Caco-2 (cell line): Measurements from ENCODE around the gene HNRNPDL. TPM values are rescaled to one million over a fixed set of nuclear protein-coding genes. Genes with fewer than 3 reads are reported as not detected.

Experiments
- BruUV-seq: library from RNA; stranded (reverse); fragments of 400-500 nt; replicated peaks from 2 replicates; lab custom pipeline; 2021; lab: Mats Ljungman, UMichigan
- CTCF ChIA-PET: fragments of 300-600 bp; sonication (Branson Sonifier 250); formaldehyde crosslinking; loops from one replicate; lab custom pipeline; 2022; ENCODE audit warnings: antibody characterized with exemption; lab: Charles Lee
- POLR2A ChIA-PET: fragments of 300-600 bp; sonication (Branson Sonifier 250); formaldehyde crosslinking; loops from one replicate; lab custom pipeline; 2022; ENCODE audit warnings: antibody characterized with exemption; lab: Charles Lee
- DNase-seq, 2 experiments: peaks; one replicate each; pipeline versions ENCODE4 v3.0.0 to v3.0.0-alpha.2; 2020 to 2022
- H3K27me3 ChIP-seq: replicated peaks from 2 replicates; pipeline ENCODE4 v1.6.0; 2011; ENCODE audit warnings: low read length; ENCODE audit not compliant: control insufficient read depth, insufficient read depth
- H3K36me3 ChIP-seq: 2 replicates; pipeline ENCODE4 v1.5.1; 2011; ENCODE audit warnings: low read length; ENCODE audit not compliant: control insufficient read depth, insufficient read depth
- H3K4me1 ChIP-seq: fragments of 250-450 bp; sonication (Bioruptor Pico); 2 replicates; pipeline ENCODE4 v1.5.1; 2020; ENCODE audit warnings: mild to moderate bottlenecking
- H3K4me3 ChIP-seq: 2 replicates; pipeline ENCODE4 v1.5.1; 2011; ENCODE audit warnings: low read depth, mild to moderate bottlenecking, control low read depth, low read length
- H3K9me3 ChIP-seq: fragments of 250-450 bp; sonication (Bioruptor Pico); 2 replicates; pipeline ENCODE4 v1.5.1; 2020; ENCODE audit warnings: mild to moderate bottlenecking, moderate library complexity
- H3K27ac Mint-ChIP-seq: one replicate; pipeline ENCODE4 v1.8.0; 2022; ENCODE audit warnings: mixed read lengths; ENCODE audit not compliant: unreplicated experiment
- H3K27me3 Mint-ChIP-seq: one replicate; pipeline ENCODE4 v1.8.0; 2022; ENCODE audit warnings: mixed read lengths; ENCODE audit not compliant: insufficient read depth, unreplicated experiment
- H3K36me3 Mint-ChIP-seq: one replicate; pipeline ENCODE4 v1.8.0; 2022; ENCODE audit warnings: mild to moderate bottlenecking, mixed read lengths; ENCODE audit not compliant: insufficient read depth, unreplicated experiment
- H3K4me1 Mint-ChIP-seq: one replicate; pipeline ENCODE4 v1.8.0; 2022; ENCODE audit warnings: low read depth, mixed read lengths; ENCODE audit not compliant: unreplicated experiment
- H3K4me3 Mint-ChIP-seq: one replicate; pipeline ENCODE4 v1.8.0; 2022; ENCODE audit warnings: mild to moderate bottlenecking, moderate library complexity, mixed read lengths; ENCODE audit not compliant: unreplicated experiment
- H3K9me3 Mint-ChIP-seq: one replicate; pipeline ENCODE4 v1.8.0; 2022; ENCODE audit warnings: mixed read lengths; ENCODE audit not compliant: unreplicated experiment
- CTCF ChIP-seq, 2 experiments: fragments of 200-600 bp in 1 of 2; IDR thresholded peaks; 1 replicate in 1 of 2; 2 replicates in 1 of 2; pipeline versions ENCODE4 v1.5.1 to v1.8.0; 2011 to 2022; ENCODE audit warnings: antibody characterized with exemption in 1 of 2, control low read depth in 1 of 2, inconsistent platforms in 1 of 2, low read depth in 1 of 2, low read length in 1 of 2, mild to moderate bottlenecking in 1 of 2, moderate library complexity in 1 of 2; ENCODE audit not compliant: insufficient read depth in 1 of 2, severe bottlenecking in 1 of 2, unreplicated experiment in 1 of 2
- intact Hi-C: fragments of 100-400 bp; cut with micrococcal nuclease; formaldehyde crosslinking; loops from one replicate; pipeline ENCODE4 v1.10.0; 2022; ENCODE audit not compliant: unreplicated experiment
- total RNA-seq: library from RNA; stranded (reverse); gene quantifications from 2 replicates; pipeline ENCODE4 v1.2.3, GENCODE V29; 2022

The HNRNPDL gene
- total RNA-seq, 1 experiment from 2014 or later = 341 TPM

GRCh38 chr4:82429728-82430192 lies 502 bp downstream of the HNRNPDL start:
- H3K36me3 Mint-ChIP-seq = peaks cover 77% of the 10 kb centered on the region
- CTCF ChIA-PET = interaction anchor here (0.6 to 1.5 kb wide), 4 partner anchors 10 to 56 kb away, joined by 3 to 12 read pairs (median 4); partner anchors contain the start of gene HNRNPD

GRCh38 chr4:82428969-82429727 lies 1.1 kb downstream of the HNRNPDL start:
- Histone ChIP-seq H3K4me1 (peaks cover 11% of the 10 kb centered on the region), H3K36me3 (peaks cover 3% of the 10 kb centered on the region), H3K27me3 (no peaks in the 10 kb centered on the region), H3K4me3 (peak overlapping the region; percentile 98), H3K9me3 (no peaks in the 10 kb centered on the region)
- POLR2A ChIA-PET = interaction anchor here (0.5 to 2.5 kb wide), 15 partner anchors 9 to 471 kb away, joined by 3 to 59 read pairs (median 3); partner anchors contain the start of genes HNRNPD and THAP9
- Mint-ChIP-seq H3K27ac (peak overlapping the region; percentile 99), H3K4me1 (peaks cover 7% of the 10 kb centered on the region), H3K4me3 (peak overlapping the region; percentile 89), H3K36me3 (peaks cover 77% of the 10 kb centered on the region), H3K9me3 (no peaks in the 10 kb centered on the region), H3K27me3 (no peaks in the 10 kb centered on the region)
- CTCF ChIA-PET = interaction anchor here (0.6 to 1.5 kb wide), 5 partner anchors 9 to 172 kb away, joined by 3 to 12 read pairs (median 4); partner anchors contain the start of gene HNRNPD
- BruUV-seq = no TSS peak
- TF ChIP-seq CTCF (IDR thresholded peaks at IDR 0.05; ENCODE audit: insufficient read depth in 1 of 2, low read depth in 1 of 2, low read length in 1 of 2, severe bottlenecking in 1 of 2, unreplicated experiment in 1 of 2) = peak; percentile 51 to 93
- intact Hi-C loops = loop anchor here (1.0 kb wide), 1 partner anchor 55 kb away; no protein-coding TSS in a partner anchor
- DNase-seq = peak; percentile 89 to 96

More at GRCh38 chr4:82429728-82430192, 502 bp downstream of the HNRNPDL start:
- Histone ChIP-seq H3K4me1 (peaks cover 11% of the 10 kb centered on the region), H3K9me3 (no peaks in the 10 kb centered on the region), H3K4me3 (peak overlapping the region; percentile 98), H3K36me3 (peaks cover 1% of the 10 kb centered on the region), H3K27me3 (no peaks in the 10 kb centered on the region)
- peak in 1 of 2 experiments; percentile 59 for DNase-seq
- intact Hi-C loops = loop anchor here (1.0 kb wide), 1 partner anchor 55 kb away; no protein-coding TSS in a partner anchor
- Mint-ChIP-seq H3K27ac (peak overlapping the region; percentile 99), H3K4me1 (peaks cover 7% of the 10 kb centered on the region), H3K27me3 (no peaks in the 10 kb centered on the region), H3K9me3 (no peaks in the 10 kb centered on the region), H3K4me3 (peak overlapping the region; percentile 89)
- POLR2A ChIA-PET = interaction anchor here (0.5 to 2.5 kb wide), 11 partner anchors 8 to 471 kb away, joined by 3 to 59 read pairs (median 3); partner anchors contain the start of genes HNRNPD and THAP9
- no TSS peak for BruUV-seq
- no peak for TF ChIP-seq CTCF (IDR thresholded peaks at IDR 0.05; ENCODE audit: insufficient read depth in 1 of 2, low read depth in 1 of 2, low read length in 1 of 2, severe bottlenecking in 1 of 2, unreplicated experiment in 1 of 2)

GRCh38 chr4:82428526-82428968 lies 1.7 kb downstream of the HNRNPDL start:
- H3K27ac Mint-ChIP-seq = peak overlapping the region; percentile 99
- H3K4me1 ChIP-seq = peaks cover 11% of the 10 kb centered on the region
- peak overlapping the region; percentile 89 for H3K4me3 Mint-ChIP-seq
- H3K27me3 Mint-ChIP-seq = no peaks in the 10 kb centered on the region
- POLR2A ChIA-PET = interaction anchor here (0.5 to 2.5 kb wide), 8 partner anchors 9 to 472 kb away, joined by 3 to 59 read pairs (median 3); partner anchors contain the start of genes HNRNPD and THAP9
- BruUV-seq = no TSS peak
- H3K36me3 Mint-ChIP-seq = peaks cover 79% of the 10 kb centered on the region
- peaks cover 3% of the 10 kb centered on the region for H3K36me3 ChIP-seq
- H3K9me3 Mint-ChIP-seq = no peaks in the 10 kb centered on the region
- TF ChIP-seq CTCF (IDR thresholded peaks at IDR 0.05; ENCODE audit: insufficient read depth in 1 of 2, low read depth in 1 of 2, low read length in 1 of 2, severe bottlenecking in 1 of 2, unreplicated experiment in 1 of 2) = no peak
- intact Hi-C loops = no loop called here
- no peaks in the 10 kb centered on the region for H3K27me3 ChIP-seq
- peak overlapping the region; percentile 97 for H3K4me3 ChIP-seq
- CTCF ChIA-PET = interaction anchor here (1.2 to 1.5 kb wide), 2 partner anchors 9 to 54 kb away, joined by 5 to 12 read pairs; partner anchors contain the start of gene HNRNPD
- peaks cover 7% of the 10 kb centered on the region for H3K4me1 Mint-ChIP-seq
- no peaks in the 10 kb centered on the region for H3K9me3 ChIP-seq
- DNase-seq = no peak
